ENCODE results near the gene FBXO15.
A peak's percentile ranks its signal among the peaks of the same experiment; 100 is the strongest.

Gene FBXO15

DNA sequence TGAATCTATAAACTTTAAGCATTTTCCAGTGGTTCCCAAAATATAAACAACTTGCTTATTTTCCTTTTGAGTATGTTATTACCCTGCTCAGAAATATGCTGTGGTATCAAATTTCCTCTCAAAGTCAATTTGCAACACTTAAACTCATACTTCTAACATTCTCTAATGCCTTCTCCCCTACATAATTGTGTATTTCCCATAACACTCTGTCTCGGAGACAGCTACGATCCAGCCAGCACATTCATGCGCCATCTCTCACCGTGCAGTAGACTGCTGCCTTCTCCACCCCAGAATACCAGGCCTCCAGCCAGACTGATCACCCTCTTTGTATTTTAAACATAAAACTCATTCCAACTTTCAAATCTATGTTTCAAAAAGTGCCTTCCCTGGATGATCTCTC lies 42.5 kb upstream of the FBXO15 start:
- TF ChIP-seq, protein P1, sequence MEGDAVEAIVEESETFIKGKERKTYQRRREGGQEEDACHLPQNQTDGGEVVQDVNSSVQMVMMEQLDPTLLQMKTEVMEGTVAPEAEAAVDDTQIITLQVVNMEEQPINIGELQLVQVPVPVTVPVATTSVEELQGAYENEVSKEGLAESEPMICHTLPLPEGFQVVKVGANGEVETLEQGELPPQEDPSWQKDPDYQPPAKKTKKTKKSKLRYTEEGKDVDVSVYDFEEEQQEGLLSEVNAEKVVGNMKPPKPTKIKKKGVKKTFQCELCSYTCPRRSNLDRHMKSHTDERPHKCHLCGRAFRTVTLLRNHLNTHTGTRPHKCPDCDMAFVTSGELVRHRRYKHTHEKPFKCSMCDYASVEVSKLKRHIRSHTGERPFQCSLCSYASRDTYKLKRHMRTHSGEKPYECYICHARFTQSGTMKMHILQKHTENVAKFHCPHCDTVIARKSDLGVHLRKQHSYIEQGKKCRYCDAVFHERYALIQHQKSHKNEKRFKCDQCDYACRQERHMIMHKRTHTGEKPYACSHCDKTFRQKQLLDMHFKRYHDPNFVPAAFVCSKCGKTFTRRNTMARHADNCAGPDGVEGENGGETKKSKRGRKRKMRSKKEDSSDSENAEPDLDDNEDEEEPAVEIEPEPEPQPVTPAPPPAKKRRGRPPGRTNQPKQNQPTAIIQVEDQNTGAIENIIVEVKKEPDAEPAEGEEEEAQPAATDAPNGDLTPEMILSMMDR (IDR thresholded peaks at IDR 0.05) = no peak
- Histone ChIP-seq H3K4me1 (no peaks in the 10 kb centered on the region), H3K4me3 (ENCODE audit: low read depth, low read length) (no peak overlapping the region), H3K9me3 (ENCODE audit: control insufficient read depth, low read length) (no peaks in the 10 kb centered on the region), H3K9ac (no peak overlapping the region), H3K79me2 (no peaks in the 10 kb centered on the region), H3K4me2 (ENCODE audit: low read length) (no peak overlapping the region), H2AFZ (no peak overlapping the region), H3K36me3 (ENCODE audit: control insufficient read depth, insufficient read depth, low read length) (no peaks in the 10 kb centered on the region), H3K27me3 (ENCODE audit: control insufficient read depth, insufficient read depth, low read length) (no peaks in the 10 kb centered on the region), H3K27ac (no peak overlapping the region)

DNA sequence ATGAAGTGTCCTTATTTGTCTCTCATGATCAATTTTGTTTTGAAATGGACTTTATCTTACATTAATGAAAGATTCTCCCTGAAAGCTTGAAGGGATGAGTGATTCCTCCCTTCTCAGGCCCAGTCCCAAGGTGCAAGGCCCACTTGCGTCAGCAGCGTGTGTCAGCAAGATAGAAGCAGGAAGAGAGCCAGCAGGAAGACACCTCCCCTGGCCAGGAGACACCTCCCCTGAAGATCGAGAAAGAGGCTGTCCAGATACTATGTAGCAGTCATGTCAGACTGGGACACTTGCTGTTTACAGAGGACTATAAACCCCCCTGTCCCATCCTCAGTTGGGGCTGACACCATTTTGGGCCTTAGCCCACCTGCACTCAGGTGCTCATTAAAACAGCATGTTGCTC lies 39.0 kb upstream of the FBXO15 start:
- Histone ChIP-seq H2AFZ (peak overlapping the region; percentile 36), H3K27ac (no peak overlapping the region)

GRCh38 chr18:74185860-74186259 lies 38.2 kb upstream of the FBXO15 start:
- no peaks in the 10 kb centered on the region for H3K4me1 ChIP-seq
- no peaks in the 10 kb centered on the region for H3K36me3 ChIP-seq (ENCODE audit: control insufficient read depth, insufficient read depth, low read length)
- no peaks in the 10 kb centered on the region for H3K27me3 ChIP-seq (ENCODE audit: control insufficient read depth, insufficient read depth, low read length)
- H3K27ac ChIP-seq = no peak overlapping the region
- TF ChIP-seq, protein P1 (IDR thresholded peaks at IDR 0.05) = no peak
- H2AFZ ChIP-seq = peak overlapping the region; percentile 38
- H3K4me2 ChIP-seq (ENCODE audit: low read length) = no peak overlapping the region
- no peak overlapping the region for H3K9ac ChIP-seq
- H3K79me2 ChIP-seq = no peaks in the 10 kb centered on the region
- H3K4me3 ChIP-seq (ENCODE audit: low read depth, low read length) = no peak overlapping the region
- H3K9me3 ChIP-seq (ENCODE audit: control insufficient read depth, low read length) = no peaks in the 10 kb centered on the region

More for the DNA sequence above, 39.0 kb upstream of the FBXO15 start:
- Histone ChIP-seq H3K27me3 (ENCODE audit: control insufficient read depth, insufficient read depth, low read length) (no peaks in the 10 kb centered on the region), H3K9me3 (ENCODE audit: control insufficient read depth, low read length) (no peaks in the 10 kb centered on the region), H3K4me2 (ENCODE audit: low read length) (no peak overlapping the region), H3K79me2 (no peaks in the 10 kb centered on the region), H3K9ac (no peak overlapping the region), H3K36me3 (ENCODE audit: control insufficient read depth, insufficient read depth, low read length) (no peaks in the 10 kb centered on the region), H3K4me1 (no peaks in the 10 kb centered on the region), H3K4me3 (ENCODE audit: low read depth, low read length) (no peak overlapping the region)
- TF ChIP-seq, protein P1 (IDR thresholded peaks at IDR 0.05) = no peak

DNA sequence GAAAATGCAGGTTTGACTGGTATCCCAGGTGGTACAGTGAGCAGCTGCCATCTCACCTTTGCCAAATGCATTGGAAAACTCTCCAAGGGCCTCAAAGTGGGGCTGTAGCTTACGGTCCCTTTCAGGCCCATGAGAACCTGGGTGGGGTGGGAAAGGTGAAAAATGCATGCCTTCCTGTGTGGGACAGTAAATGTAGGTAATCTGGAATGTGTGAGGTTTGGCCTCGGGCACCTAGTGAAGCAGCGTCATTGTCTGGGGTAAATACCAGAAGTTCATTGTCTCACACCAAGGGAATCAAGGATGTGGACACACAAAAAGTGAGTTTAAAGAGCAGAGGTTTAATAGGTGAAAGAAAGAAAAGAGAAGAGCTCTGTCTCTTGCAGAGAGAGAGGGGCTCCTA lies 37.2 kb upstream of the FBXO15 start:
- Histone ChIP-seq H2AFZ (no peak overlapping the region), H3K79me2 (no peaks in the 10 kb centered on the region), H3K9me3 (ENCODE audit: control insufficient read depth, low read length) (no peaks in the 10 kb centered on the region), H3K4me2 (ENCODE audit: low read length) (no peak overlapping the region), H3K4me3 (ENCODE audit: low read depth, low read length) (no peak overlapping the region), H3K27me3 (ENCODE audit: control insufficient read depth, insufficient read depth, low read length) (no peaks in the 10 kb centered on the region), H3K36me3 (ENCODE audit: control insufficient read depth, insufficient read depth, low read length) (no peaks in the 10 kb centered on the region), H3K9ac (no peak overlapping the region), H3K27ac (no peak overlapping the region), H3K4me1 (no peaks in the 10 kb centered on the region)
- TF ChIP-seq, protein P1 (IDR thresholded peaks at IDR 0.05) = no peak

DNA sequence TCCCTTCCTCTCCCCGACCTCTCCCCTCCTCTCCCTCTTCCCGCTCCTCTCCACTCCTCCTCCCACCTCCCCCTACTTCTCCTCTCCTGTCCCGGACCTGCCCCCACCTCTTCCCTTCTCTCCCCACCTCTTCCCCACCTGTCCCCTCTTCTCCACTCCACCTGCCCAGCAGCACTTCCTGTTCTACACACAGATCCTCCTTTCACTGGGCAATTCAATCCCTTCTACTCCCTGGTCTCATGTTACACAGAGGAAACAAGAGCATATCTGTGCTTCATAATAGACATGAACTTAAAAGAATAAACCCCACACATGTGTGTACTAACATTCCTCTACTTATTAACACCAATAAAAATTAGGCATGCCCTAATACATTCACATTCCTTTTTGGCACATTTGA lies 35.5 kb upstream of the FBXO15 start:
- Histone ChIP-seq H3K9me3 (ENCODE audit: control insufficient read depth, low read length) (no peaks in the 10 kb centered on the region), H3K36me3 (ENCODE audit: control insufficient read depth, insufficient read depth, low read length) (no peaks in the 10 kb centered on the region), H3K27me3 (ENCODE audit: control insufficient read depth, insufficient read depth, low read length) (no peaks in the 10 kb centered on the region), H3K79me2 (no peaks in the 10 kb centered on the region), H3K4me3 (ENCODE audit: low read depth, low read length) (no peak overlapping the region), H3K4me1 (no peaks in the 10 kb centered on the region), H2AFZ (no peak overlapping the region), H3K27ac (no peak overlapping the region), H3K4me2 (ENCODE audit: low read length) (no peak overlapping the region), H3K9ac (no peak overlapping the region)
- TF ChIP-seq, protein P1 (IDR thresholded peaks at IDR 0.05) = no peak
